Measurements from ENCODE around the gene HDAC1. TPM values are rescaled to one million over a fixed set of nuclear protein-coding genes. Genes with fewer than 3 reads are reported as not detected.

The HDAC1 gene
- total RNA-seq, 1 donor from 2014 or later = 75.0 TPM

DNA sequence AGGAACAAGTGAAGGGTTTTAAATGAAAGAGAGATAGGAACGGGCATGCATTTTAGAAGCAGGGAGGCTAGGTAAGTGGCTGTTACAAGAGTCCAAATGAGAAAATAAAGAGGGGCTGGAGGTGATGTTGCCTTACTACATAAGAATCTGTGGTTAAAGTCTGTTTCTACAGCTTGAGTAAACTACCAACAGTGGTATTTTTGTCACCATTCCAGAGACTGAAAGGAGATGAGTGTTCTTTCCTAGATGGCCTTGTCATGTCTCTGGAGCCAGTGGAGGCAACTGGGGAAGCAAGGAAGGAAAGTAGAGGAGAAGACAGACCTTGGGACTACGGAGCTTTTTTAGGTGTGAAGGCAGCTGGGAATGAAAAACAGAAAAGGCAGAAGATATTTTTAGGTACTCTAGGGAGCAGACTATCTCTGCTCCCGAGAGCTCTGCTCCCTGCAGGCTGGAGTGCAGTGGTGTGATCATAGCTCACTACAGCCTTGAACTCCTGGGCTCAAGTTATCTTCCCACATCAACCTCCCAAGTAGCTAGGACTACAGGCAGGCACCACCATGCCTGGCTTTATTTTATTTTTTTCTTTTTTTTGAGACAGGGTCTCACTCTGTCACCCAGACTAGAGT lies 12.2 kb downstream of the HDAC1 start:
- H3K4me3 ChIP-seq = no peak overlapping the region
- no peaks in the 10 kb centered on the region for H3K27me3 ChIP-seq
- no peaks in the 10 kb centered on the region for H3K4me1 ChIP-seq
- no peak overlapping the region for H3K27ac ChIP-seq
- H3K9me3 ChIP-seq = peaks cover 0 to 4% of the 10 kb centered on the region in 2 donors
- intact Hi-C loops (cut with DNase I) = no loop called here
- peaks cover 30 to 39% of the 10 kb centered on the region in 2 donors for H3K36me3 ChIP-seq
- TF ChIP-seq, protein P1, sequence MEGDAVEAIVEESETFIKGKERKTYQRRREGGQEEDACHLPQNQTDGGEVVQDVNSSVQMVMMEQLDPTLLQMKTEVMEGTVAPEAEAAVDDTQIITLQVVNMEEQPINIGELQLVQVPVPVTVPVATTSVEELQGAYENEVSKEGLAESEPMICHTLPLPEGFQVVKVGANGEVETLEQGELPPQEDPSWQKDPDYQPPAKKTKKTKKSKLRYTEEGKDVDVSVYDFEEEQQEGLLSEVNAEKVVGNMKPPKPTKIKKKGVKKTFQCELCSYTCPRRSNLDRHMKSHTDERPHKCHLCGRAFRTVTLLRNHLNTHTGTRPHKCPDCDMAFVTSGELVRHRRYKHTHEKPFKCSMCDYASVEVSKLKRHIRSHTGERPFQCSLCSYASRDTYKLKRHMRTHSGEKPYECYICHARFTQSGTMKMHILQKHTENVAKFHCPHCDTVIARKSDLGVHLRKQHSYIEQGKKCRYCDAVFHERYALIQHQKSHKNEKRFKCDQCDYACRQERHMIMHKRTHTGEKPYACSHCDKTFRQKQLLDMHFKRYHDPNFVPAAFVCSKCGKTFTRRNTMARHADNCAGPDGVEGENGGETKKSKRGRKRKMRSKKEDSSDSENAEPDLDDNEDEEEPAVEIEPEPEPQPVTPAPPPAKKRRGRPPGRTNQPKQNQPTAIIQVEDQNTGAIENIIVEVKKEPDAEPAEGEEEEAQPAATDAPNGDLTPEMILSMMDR (IDR thresholded peaks at IDR 0.05) = no peak
- DNase-seq (ENCODE audit: low spot score in 2 of 2) = no peak

DNA sequence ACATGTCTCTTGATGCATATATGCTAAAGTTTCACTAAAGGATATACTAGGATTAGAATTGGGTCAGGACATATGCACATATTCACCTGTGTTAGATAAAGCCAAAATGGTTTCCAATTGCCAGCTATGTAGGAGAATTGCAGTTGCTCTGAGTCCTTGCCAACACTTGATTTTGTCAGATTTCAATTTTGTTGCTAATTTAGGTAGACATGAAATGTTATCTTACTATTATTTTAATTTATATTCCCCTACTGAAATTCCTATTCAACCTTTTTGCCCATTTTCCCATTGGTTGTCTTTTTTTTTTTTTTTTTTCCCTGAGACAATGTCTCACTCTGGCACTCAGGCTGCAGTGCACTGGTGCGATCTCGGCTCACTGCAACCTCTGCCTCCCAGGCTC lies 13.4 kb downstream of the HDAC1 start:
- intact Hi-C loops (cut with DNase I) = no loop called here
- Histone ChIP-seq H3K27ac (no peak overlapping the region), H3K4me3 (no peak overlapping the region), H3K9me3 (peaks cover 0 to 4% of the 10 kb centered on the region in 2 donors), H3K4me1 (no peaks in the 10 kb centered on the region), H3K36me3 (peaks cover 30 to 36% of the 10 kb centered on the region in 2 donors), H3K27me3 (no peaks in the 10 kb centered on the region)
- DNase-seq (ENCODE audit: low spot score in 2 of 2) = no peak
- TF ChIP-seq, protein P1 (IDR thresholded peaks at IDR 0.05) = no peak

DNA sequence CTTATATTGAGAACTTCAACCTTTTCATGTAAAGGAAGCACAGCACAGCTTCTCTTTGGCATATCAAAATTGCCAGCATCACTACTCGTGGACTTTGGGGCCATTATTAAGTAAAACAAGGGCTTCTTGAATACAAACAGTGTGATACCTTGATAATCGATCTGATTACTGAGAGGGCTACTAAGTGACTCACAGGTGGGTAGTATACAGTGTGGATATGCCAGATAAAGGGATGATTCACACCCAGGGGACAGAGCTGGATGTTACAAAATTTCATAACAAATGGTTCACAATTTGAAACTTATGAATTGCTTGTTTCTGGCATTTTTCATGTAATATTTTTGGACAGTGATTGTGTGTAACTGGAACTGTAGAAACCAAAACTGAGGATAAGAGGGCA lies 15.4 kb downstream of the HDAC1 start:
- H3K4me3 ChIP-seq = no peak overlapping the region
- TF ChIP-seq, protein P1 (IDR thresholded peaks at IDR 0.05) = no peak
- peaks cover 30 to 36% of the 10 kb centered on the region in 2 donors for H3K36me3 ChIP-seq
- intact Hi-C loops (cut with DNase I) = no loop called here
- no peak overlapping the region for H3K27ac ChIP-seq
- H3K4me1 ChIP-seq = no peaks in the 10 kb centered on the region
- peaks cover 0 to 4% of the 10 kb centered on the region in 2 donors for H3K9me3 ChIP-seq
- H3K27me3 ChIP-seq = no peaks in the 10 kb centered on the region
- no peak for DNase-seq (ENCODE audit: low spot score in 2 of 2)

DNA sequence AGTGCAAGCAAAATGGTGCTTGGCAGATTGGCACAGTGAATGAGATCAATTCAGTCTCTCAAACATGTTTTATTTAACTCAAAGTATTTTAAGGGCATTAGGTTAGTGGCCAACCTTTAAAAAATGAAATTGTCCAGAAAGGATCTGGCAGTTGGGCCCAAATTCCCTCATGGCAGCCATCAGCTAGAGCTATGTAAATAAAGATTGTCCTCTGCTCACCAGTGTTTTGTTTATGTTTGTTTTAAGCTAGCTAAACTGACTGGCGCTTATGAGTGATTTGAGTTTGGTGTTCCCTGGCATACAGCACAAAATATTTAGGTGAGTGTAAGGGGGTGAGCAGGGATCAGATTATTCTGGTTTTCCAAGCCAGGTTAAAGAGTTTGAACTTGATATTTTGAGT lies 18.1 kb downstream of the HDAC1 start:
- Histone ChIP-seq H3K4me3 (no peak overlapping the region), H3K36me3 (peaks cover 7 to 11% of the 10 kb centered on the region in 2 donors), H3K4me1 (no peaks in the 10 kb centered on the region), H3K27ac (no peak overlapping the region), H3K27me3 (no peaks in the 10 kb centered on the region), H3K9me3 (peaks cover 0 to 3% of the 10 kb centered on the region in 2 donors)
- TF ChIP-seq, protein P1 (IDR thresholded peaks at IDR 0.05) = no peak
- no peak for DNase-seq (ENCODE audit: low spot score in 2 of 2)
- intact Hi-C loops (cut with DNase I) = no loop called here

DNA sequence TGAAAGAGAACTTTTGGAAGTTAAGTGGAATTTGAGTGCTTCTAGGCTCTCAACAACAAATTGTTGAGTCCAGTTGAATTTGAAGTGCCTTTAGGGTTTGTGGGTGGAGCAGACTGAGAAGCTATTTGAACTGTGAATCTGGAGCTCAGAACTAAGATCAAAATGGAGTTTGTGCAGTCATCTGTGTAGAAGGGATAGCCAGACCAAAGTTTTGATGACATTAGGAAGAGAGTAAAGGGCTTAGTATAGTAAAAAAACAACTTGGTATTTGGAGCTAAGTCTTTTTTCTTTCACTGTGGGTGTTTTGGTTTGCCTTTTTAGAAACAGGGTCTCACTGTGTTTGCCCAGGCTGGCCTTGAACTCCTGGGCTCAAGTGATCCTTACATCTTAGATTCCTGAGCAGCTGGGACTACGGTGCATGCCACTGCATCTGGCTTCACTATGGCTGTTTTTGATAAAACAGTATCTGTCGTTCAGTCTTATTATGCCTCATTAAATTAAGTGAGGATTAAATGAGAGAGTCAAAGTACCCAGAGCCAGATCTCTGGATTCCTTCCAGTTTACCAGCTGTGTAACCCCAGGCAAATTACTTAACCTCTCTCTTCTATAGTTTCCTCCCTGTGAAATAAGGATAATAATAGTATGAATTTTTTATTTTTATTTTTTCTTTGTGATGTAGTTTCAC lies 20.0 kb downstream of the HDAC1 start:
- intact Hi-C loops (cut with DNase I) = no loop called here
- Histone ChIP-seq H3K4me1 (no peaks in the 10 kb centered on the region), H3K4me3 (no peak overlapping the region), H3K27ac (no peak overlapping the region), H3K36me3 (peaks cover 0 to 6% of the 10 kb centered on the region in 2 donors), H3K27me3 (no peaks in the 10 kb centered on the region), H3K9me3 (no peaks in the 10 kb centered on the region)
- DNase-seq (ENCODE audit: low spot score in 2 of 2) = no peak
- TF ChIP-seq, protein P1 (IDR thresholded peaks at IDR 0.05) = no peak
